CD4-positive, alpha-beta T cell treated with Interleukin-6 at 100 ng/mL for 8 hours (primary cell): ENCODE data around the gene VOPP1.
A peak's percentile ranks its signal among the peaks of the same experiment; 100 is the strongest.

Source experiments
- DNase-seq: peaks from one replicate; pipeline ENCODE4 v3.0.0-alpha.2; 2020; ENCODE audit warnings: mixed read lengths, low spot score

The VOPP1 gene

DNA sequence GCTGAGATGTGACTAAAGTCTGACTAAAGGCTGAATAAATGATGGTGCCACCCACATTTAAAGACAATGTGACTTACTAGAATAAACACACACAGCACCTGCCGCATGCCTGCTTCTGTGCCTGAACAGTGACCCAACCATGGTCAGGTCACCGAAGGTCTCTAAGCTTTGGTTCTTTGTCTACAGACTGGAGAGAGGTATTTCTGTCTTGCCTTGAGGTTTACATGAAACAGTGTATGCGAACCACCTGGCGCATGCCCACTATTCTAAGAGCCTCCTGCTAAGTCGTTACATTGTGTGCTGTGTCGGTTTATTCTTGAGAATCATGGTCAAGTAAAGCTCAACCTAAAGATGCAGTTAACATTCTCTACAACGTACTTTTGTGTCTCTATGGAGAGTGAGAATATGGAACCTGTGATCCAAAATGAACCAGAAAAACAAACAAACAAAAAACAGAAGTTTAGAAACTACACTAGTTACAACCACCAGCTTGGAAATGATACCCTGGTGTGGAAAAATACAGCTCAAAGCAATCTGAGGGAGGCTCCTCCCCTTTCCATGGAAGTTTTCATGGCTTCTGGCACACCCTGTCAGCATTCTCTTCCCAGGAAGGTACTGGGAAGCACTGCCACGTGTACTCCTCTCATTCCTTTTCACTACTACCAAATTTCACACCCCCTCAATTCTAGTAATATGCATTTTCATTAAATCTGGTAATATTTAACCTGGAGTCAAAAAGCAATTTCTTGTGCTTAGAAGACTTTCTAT is 40.0 kb downstream of the VOPP1 start:
- DNase-seq: no peak

- no peak for DNase-seq
Measured at GRCh38 chr7:55531536-55531935, 40.8 kb downstream of the VOPP1 start.

DNA sequence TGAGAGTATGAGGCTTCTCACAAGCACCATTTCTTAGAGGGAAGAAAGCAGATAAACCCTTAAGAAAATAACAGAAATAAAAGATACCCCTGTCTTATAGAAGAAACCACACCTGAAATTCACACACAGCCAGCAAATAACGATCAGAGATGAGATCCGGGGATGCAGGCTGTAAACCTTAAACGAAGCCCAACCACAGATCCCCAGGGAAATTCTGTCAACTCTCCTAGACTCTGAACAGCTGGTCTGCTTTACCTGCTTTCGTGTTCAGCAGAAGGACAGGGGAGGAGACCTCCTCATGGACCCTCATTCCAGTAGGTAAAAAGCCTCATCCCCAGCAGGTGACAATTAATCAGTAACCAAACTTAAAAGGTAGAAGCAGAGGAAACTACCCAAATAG is 45.0 kb downstream of the VOPP1 start:
- no peak for DNase-seq

GRCh38 chr7:55526770-55527169 is 45.5 kb downstream of the VOPP1 start:
- DNase-seq: no peak

- no peak for DNase-seq
Measured at GRCh38 chr7:55526329-55526728, 46.0 kb downstream of the VOPP1 start.

DNA sequence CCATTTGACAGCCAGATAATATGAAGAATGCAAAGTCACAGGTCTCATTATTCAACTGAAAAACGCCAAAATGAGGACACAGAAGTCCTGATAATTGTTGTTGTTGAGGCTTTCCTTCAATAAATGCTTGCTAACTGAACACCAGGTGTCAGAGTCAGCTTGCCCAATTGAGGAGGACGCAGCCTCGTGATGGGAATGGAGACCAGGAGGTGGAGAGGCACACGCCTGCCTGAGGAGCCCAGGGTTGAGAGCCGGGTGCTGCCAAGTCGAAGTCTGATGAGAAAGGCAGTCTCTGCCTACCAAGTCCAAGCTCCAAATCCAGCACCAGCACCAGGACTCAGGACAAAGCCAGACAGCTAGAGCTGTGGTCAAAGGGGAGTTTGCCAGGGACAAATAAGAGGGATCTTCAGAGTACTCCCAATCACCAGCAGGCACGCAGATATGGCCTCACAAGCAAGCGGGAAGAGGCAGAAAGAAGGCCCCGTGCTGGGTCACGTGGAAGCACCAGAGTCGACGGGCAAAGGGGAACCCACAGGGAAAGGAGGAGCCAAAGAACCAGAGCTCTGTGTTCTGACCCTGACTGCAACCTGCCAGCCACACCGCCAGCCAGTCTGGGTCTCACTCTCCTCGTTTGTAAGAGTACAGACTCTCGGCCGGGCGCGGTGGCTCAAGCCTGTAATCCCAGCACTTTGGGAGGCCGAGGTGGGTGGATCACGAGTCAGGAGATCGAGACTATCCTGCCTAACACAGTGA is 47.6 kb downstream of the VOPP1 start:
- no peak for DNase-seq

DNA sequence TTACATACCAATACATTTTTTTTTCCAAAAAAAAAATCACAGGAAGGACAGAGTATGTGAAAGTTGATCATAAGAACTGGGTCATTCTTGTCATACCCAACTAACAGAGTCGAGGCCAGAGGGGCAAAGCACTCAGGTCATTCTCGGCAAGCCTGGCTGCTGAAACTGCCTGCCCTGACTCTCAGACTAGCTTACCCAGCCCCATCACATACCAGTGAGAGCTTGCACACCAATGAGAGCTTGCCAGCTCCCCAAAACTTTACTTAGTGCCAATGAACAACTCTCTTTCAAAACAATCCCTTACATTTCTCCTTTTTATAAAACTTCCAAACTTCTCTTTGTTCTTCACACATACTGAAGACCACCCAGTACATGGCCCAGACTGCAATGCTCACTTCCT is 48.9 kb downstream of the VOPP1 start:
- no peak for DNase-seq

GRCh38 chr7:55521917-55522902 is 50.1 kb downstream of the VOPP1 start:
- DNase-seq: no peak

GRCh38 chr7:55521512-55521911 is 50.8 kb downstream of the VOPP1 start:
- DNase-seq: no peak

GRCh38 chr7:55520426-55521140 is 51.7 kb downstream of the VOPP1 start:
- no peak for DNase-seq

DNA sequence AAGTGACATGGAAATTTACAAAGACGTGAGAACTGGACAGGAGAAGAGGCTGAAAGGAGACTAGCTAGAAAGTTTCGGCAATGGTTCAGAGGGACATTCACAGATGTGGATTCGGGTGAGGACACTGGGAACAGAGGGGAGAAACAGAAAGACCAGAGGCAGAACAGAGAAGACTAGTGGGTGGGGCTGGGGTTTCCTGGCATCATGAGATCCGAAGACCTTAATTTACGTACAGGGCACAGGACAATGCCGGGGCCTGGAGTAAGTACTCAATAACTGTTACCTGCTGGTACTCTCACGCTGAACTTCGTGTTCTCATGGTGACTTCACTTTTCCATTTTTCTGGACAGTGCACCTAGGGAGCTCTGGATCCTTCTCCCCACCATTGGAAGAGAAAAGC is 53.5 kb downstream of the VOPP1 start:
- DNase-seq: no peak

DNA sequence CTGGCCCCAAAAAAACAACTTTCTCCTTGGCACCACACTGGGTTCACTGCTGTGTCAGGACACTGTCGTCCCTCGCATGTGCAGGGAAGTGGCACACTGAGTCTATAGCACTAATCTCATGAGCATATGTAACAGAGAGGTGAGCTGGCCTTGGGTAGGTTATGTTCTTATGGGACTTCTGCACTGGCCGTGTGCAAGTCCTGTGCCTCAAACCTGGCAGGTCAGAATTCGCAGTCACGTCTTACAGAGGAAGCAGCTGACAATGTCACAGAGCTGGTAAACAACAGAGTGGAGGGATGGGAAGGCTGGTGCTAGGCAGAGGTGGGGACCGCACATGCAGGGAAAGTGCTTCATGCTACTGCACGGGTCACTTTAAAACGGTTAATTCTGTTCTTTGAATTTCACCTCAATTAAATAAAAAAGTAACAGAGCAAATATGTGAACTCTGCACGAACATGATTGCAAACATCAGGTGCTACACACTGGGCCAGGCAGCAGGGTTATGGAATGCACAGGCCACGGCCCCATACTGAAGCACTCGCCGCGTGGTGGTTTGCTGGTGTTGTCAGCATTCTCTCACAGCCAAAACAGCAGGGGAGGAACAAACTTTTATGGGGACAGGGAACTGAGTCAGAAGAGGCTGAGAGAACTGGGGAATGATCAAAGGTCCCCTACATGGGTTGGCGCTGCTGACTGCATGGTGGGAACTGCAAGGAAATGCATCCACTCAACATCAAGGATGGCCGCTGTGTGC is 54.2 kb downstream of the VOPP1 start:
- DNase-seq: no peak

- peak; percentile 13 for DNase-seq
Measured at GRCh38 chr7:55517191-55517633, 55.1 kb downstream of the VOPP1 start.

GRCh38 chr7:55516409-55516808 is 55.9 kb downstream of the VOPP1 start:
- no peak for DNase-seq

- no peak for DNase-seq
Measured at GRCh38 chr7:55515569-55516279, 56.6 kb downstream of the VOPP1 start.

GRCh38 chr7:55514546-55515265 is 57.6 kb downstream of the VOPP1 start:
- DNase-seq: no peak

GRCh38 chr7:55513868-55514267 is 58.4 kb downstream of the VOPP1 start:
- DNase-seq: no peak

DNA sequence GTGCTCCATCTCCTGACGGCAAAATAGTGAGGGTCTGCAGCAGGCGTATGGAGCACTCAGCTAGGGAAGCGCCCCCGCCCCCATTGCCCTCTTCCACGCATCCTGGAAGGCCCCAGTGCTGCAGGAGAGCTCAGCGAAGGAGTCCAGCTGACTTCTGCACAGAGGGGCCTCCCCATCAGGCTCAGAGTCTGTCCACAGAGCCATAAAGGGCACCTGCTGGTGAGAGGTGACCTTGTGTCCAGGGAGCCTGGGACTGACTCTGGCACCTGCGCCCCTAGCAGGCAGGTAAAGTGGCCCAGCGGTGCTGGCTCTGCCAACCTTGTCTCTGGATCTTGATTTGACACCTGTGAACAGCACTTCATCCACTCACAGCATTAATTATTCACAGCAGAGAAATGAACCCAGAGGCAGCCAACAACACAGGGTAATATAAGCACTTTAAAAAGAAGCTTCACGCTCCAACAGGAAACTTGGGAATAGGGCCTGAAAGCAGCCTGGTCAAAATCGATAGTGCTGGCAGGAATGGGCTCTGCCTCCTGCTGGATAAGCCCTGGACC is 59.6 kb downstream of the VOPP1 start:
- no peak for DNase-seq

- DNase-seq: no peak
Measured at GRCh38 chr7:55510621-55511020, 61.7 kb downstream of the VOPP1 start.
